ENCODE data around the gene SS18. TPM values are rescaled to one million over a fixed set of nuclear protein-coding genes. Genes with fewer than 3 reads are reported as not detected.

SS18 gene
- total RNA-seq, 1 donor from 2014 or later = 88.2 TPM

GRCh38 chr18:26071725-26072124 is 18.7 kb downstream of the SS18 start:
- DNase-seq (ENCODE audit: low spot score) = no peak

GRCh38 chr18:26071020-26071419 is 19.4 kb downstream of the SS18 start:
- DNase-seq (ENCODE audit: low spot score) = no peak

- no peak for DNase-seq (ENCODE audit: low spot score)
These were observed 31.1 kb downstream of the SS18 start for GRCh38 chr18:26059357-26059756.

- no peak for DNase-seq (ENCODE audit: low spot score)
These were observed 33.1 kb downstream of the SS18 start for GRCh38 chr18:26057344-26057773.

GRCh38 chr18:26056291-26056690 is 34.1 kb downstream of the SS18 start:
- no peak for DNase-seq (ENCODE audit: low spot score)

- DNase-seq (ENCODE audit: low spot score) = no peak
These were observed 37.9 kb downstream of the SS18 start for GRCh38 chr18:26052505-26052904.

- no peak for DNase-seq (ENCODE audit: low spot score)
These were observed 38.6 kb downstream of the SS18 start for GRCh38 chr18:26051843-26052242.

GRCh38 chr18:26046419-26047077 is 43.9 kb downstream of the SS18 start:
- no peak for DNase-seq (ENCODE audit: low spot score)

GRCh38 chr18:26044807-26045206 is 45.6 kb downstream of the SS18 start:
- no peak for DNase-seq (ENCODE audit: low spot score)

GRCh38 chr18:26040051-26040656 is 50.3 kb downstream of the SS18 start:
- no peak for DNase-seq (ENCODE audit: low spot score)

GRCh38 chr18:26039203-26039602 is 51.2 kb downstream of the SS18 start:
- DNase-seq (ENCODE audit: low spot score) = no peak

GRCh38 chr18:26036635-26037034 is 53.8 kb downstream of the SS18 start:
- DNase-seq (ENCODE audit: low spot score) = no peak

GRCh38 chr18:26034850-26035497 is 55.4 kb downstream of the SS18 start:
- DNase-seq (ENCODE audit: low spot score) = no peak

- DNase-seq (ENCODE audit: low spot score) = no peak
These were observed 67.8 kb downstream of the SS18 start for GRCh38 chr18:26022585-26022984.

GRCh38 chr18:26021061-26021754 is 69.2 kb downstream of the SS18 start:
- DNase-seq (ENCODE audit: low spot score) = no peak

GRCh38 chr18:26017929-26018328 is 72.5 kb downstream of the SS18 start:
- DNase-seq (ENCODE audit: low spot score) = no peak

GRCh38 chr18:26014462-26014861 is 76.0 kb downstream of the SS18 start:
- DNase-seq (ENCODE audit: low spot score) = no peak

GRCh38 chr18:26008619-26009018 is 81.8 kb downstream of the SS18 start:
- DNase-seq (ENCODE audit: low spot score) = no peak

- no peak for DNase-seq (ENCODE audit: low spot score)
These were observed 82.3 kb downstream of the SS18 start for GRCh38 chr18:26008096-26008495.

- no peak for DNase-seq (ENCODE audit: low spot score)
These were observed 84.5 kb downstream of the SS18 start for GRCh38 chr18:26005950-26006349.

GRCh38 chr18:26004832-26005231 is 85.6 kb downstream of the SS18 start:
- no peak for DNase-seq (ENCODE audit: low spot score)

GRCh38 chr18:26003817-26004216 is 86.6 kb downstream of the SS18 start:
- no peak for DNase-seq (ENCODE audit: low spot score)

GRCh38 chr18:26003356-26003755 is 87.1 kb downstream of the SS18 start:
- DNase-seq (ENCODE audit: low spot score) = no peak

All from ureter (tissue), 1 donor.